Adrenal gland (tissue), 5 donors: Measurements from ENCODE around the gene ZNF831.

Source experiments
- CTCF ChIP-seq, 6 experiments: fragments of 450-650 bp in 4 of 6; fragments of 200-600 bp in 2 of 6; sonication (generic) in 1 of 6; IDR thresholded peaks; 1 replicate in 5 of 6; 2 replicates in 1 of 6; pipeline versions ENCODE4 v1.5.1 to v1.8.0; 2016 to 2021; ENCODE audit warnings: antibody characterized with exemption in 6 of 6, mild to moderate bottlenecking in 2 of 6, moderate library complexity in 1 of 6
- POLR2A ChIP-seq, 2 donors: fragments of 450-650 bp; IDR thresholded peaks; one replicate each; pipeline ENCODE4 v1.6.1; 2017; ENCODE audit warnings: antibody characterized with exemption in 2 of 2, mild to moderate bottlenecking in 2 of 2, moderate library complexity in 1 of 2
- donor health status: DM: no; HTN: no; CAD: no.

DNA sequence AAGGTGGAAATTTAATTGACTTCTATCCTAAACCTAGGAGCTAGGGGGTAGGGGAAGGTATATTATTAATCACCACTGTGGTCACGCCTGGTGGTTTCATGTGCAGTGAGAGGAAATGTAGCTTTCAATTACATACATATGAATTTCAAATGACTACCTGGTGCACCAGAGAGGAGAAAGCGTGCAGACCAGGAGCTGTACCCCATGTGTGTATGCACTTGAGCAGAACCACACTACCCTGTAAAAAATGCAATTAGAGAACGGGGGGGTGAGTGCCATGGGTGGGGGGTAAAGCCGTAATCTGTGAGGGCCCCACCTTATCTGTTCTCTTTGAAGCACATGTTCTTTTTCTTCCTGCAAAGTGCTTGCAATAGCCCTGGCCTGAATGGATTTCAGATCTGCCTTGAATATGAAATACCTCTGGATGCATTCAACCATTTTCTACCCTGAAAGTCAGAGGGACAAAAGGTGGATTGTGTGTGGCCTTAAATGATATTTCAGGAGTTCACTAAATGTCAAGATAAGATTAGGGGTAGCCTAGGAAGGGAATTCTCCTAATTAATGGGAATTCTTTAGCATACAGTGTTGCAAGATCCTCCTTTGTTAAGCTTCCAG lies 105.9 kb downstream of the ZNF831 start:
- TF ChIP-seq CTCF (IDR thresholded peaks at IDR 0.05) (no peak), POLR2A (IDR thresholded peaks at IDR 0.05) (no peak)
